IPS-20b (cell line): Measurements from ENCODE around the gene ARMC12.
A peak's percentile ranks its signal among the peaks of the same experiment; 100 is the strongest.

Experiments used
- H3K27ac ChIP-seq: one replicate; pipeline ENCODE4 v1.5.1; 2013; ENCODE audit warnings: low read length
- H3K27me3 ChIP-seq: 2 replicates; pipeline ENCODE4 v1.6.1; 2013; ENCODE audit warnings: mild to moderate bottlenecking, low read length, inconsistent platforms; ENCODE audit not compliant: insufficient read depth
- H3K36me3 ChIP-seq: 2 replicates; pipeline ENCODE4 v1.6.1; 2013; ENCODE audit warnings: low read depth, mild to moderate bottlenecking, inconsistent platforms, low read length, moderate library complexity; ENCODE audit not compliant: insufficient read depth
- H3K4me1 ChIP-seq: 2 replicates; pipeline ENCODE4 v1.6.1; 2013; ENCODE audit warnings: mild to moderate bottlenecking, control low read depth, inconsistent platforms, low read length, moderate library complexity; ENCODE audit not compliant: insufficient read depth
- H3K4me3 ChIP-seq: 2 replicates; pipeline ENCODE4 v1.5.1; 2013; ENCODE audit warnings: mild to moderate bottlenecking, low read length, inconsistent platforms
- H3K9ac ChIP-seq: 2 replicates; pipeline ENCODE4 v1.6.1; 2013; ENCODE audit warnings: low read depth, mild to moderate bottlenecking, inconsistent platforms, low read length, moderate library complexity
- H3K9me3 ChIP-seq: 2 replicates; pipeline ENCODE4 v1.6.1; 2013; ENCODE audit warnings: mild to moderate bottlenecking, low read depth, low read length, inconsistent platforms; ENCODE audit not compliant: insufficient read depth

ARMC12 gene

DNA sequence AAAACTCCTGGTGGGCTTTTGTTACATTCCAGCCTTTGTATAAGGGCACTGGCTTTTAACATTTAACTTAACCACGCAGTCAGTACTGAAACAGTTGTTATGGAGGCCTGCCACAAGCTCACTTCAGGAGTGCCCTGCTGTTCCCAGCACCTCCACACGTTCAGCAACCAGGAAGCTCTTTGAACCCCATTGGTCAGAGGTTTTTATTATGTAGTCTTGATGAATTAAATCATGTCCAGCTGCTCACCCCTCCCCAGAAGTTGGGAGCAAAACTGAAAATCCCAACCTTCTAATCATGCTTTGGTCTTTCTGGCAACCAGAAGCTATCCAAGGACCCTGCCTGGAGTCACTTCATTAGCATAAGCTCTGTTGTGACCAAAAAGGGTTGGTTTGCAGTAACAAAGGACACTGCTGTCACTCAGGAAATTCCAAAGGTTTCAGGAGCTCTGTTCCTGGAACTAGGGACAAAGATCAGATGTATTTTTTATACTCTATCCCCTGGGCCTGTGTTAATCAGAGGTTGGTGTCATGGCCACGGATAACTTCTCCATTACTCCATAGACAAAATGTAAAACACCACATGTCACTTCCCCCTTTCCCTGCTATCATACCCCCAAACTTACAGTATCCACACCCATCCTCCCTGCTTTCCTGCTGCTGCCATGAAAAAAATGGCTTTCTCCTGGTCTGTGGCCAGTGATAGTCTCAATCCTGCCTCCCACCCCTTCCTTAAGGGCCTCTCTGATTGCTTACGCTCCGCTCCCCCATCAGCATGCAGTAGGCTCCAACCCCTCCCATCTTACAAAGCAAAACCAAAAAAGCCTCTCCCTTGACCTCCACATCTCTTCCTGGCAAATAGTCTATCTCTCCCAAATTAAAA lies 3.1 kb downstream of the ARMC12 start:
- Histone ChIP-seq H3K4me3 (peak overlapping the region; percentile 32; the same call in 1 of the 2 replicates), H3K9ac (peak overlapping the region; percentile 72), H3K36me3 (no peaks in the 10 kb centered on the region), H3K4me1 (peaks cover 38% of the 10 kb centered on the region), H3K27me3 (no peaks in the 10 kb centered on the region), H3K27ac (peak overlapping the region; percentile 89), H3K9me3 (no peaks in the 10 kb centered on the region)

DNA sequence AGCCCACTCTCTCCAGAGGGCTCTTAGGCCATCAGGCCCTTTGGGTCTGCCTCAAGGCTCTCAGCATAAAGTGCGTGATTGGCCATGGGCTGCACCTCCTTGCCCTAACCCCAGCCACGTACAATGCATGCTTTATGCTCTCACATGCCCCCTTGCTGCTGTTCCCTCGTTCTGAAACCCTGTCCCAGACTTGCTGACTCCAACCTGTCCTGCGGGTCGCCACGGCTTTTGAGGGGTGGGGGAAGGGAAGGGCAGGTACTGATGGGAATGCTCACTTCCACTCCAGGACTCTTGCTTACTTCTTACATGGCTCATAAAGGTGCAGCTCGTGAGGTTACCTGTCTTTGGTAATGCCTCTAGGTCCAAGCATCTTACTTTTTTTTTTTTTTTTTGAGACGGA lies 6.0 kb downstream of the ARMC12 start:
- Histone ChIP-seq H3K4me1 (peaks cover 26% of the 10 kb centered on the region), H3K27me3 (no peaks in the 10 kb centered on the region), H3K36me3 (no peaks in the 10 kb centered on the region), H3K4me3 (no peak overlapping the region), H3K27ac (no peak overlapping the region), H3K9ac (peak overlapping the region; percentile 1; the same call in 1 of the 2 replicates), H3K9me3 (no peaks in the 10 kb centered on the region)

DNA sequence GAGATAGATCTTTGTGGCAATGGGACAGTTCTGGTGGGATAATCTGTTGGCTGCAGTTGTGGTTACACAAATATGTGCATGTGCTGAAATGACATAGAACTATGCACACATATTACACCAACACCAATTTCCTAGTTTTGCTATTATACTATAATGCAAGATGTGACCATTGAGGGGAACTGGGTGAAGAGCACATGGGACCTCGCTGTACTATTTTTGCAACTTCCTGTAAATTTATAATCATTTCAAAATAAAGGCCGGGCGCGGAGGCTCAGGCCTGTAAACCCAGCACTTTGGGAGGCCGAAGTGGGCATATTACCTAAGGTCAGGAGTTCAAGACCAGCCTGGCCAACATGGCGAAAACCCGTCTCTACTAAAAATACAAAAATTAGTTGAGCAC lies 8.7 kb downstream of the ARMC12 start:
- Histone ChIP-seq H3K27ac (no peak overlapping the region), H3K4me1 (peaks cover 7% of the 10 kb centered on the region), H3K27me3 (no peaks in the 10 kb centered on the region), H3K36me3 (no peaks in the 10 kb centered on the region), H3K4me3 (no peak overlapping the region), H3K9ac (no peak overlapping the region), H3K9me3 (no peaks in the 10 kb centered on the region)

DNA sequence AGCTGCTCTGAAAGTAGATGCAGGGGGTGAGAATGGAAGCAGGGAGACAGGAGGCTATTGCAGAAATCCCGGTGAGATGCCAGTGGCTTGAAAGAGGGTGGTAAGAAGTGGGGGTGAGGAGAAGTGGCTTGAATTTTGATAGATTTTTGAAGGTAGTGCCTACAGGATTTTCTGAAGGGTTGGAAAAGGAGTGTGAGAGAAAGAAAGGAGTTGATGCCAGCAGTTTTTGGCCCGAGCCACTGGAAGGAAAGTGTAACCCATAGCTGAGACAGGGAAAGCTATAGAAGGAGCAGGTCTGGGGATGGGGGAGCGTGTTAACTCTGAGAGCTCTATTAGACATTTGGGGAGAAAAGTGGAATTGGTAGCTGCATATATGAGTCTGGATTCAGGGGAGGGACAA lies 9.7 kb downstream of the ARMC12 start:
- H3K4me1 ChIP-seq = no peaks in the 10 kb centered on the region; the same call in 1 of the 2 replicates
- H3K27me3 ChIP-seq = no peaks in the 10 kb centered on the region
- no peaks in the 10 kb centered on the region for H3K36me3 ChIP-seq
- no peak overlapping the region for H3K4me3 ChIP-seq
- no peaks in the 10 kb centered on the region for H3K9me3 ChIP-seq
- no peak overlapping the region for H3K9ac ChIP-seq
- H3K27ac ChIP-seq = no peak overlapping the region

DNA sequence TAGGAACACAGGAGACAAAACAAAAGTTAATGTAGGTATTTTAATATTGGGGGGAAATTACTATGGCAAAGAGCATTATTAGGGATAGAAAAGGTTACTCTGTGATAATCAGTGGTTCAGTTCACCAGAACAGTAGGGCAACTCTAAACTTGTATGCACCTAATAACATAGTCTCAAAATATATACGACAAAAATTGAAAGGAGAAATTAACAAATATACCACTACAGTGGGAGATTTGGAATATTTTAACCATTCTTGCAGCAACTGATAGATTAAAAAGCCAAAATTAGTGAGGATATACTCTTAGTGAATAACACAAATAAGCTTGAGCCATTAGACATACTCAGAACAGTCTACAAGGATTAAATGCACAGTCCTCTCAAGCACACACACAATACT lies 11.0 kb downstream of the ARMC12 start:
- Histone ChIP-seq H3K9ac (no peak overlapping the region), H3K36me3 (no peaks in the 10 kb centered on the region), H3K27ac (no peak overlapping the region), H3K9me3 (no peaks in the 10 kb centered on the region), H3K27me3 (no peaks in the 10 kb centered on the region), H3K4me3 (no peak overlapping the region), H3K4me1 (no peaks in the 10 kb centered on the region; the same call in 1 of the 2 replicates)

DNA sequence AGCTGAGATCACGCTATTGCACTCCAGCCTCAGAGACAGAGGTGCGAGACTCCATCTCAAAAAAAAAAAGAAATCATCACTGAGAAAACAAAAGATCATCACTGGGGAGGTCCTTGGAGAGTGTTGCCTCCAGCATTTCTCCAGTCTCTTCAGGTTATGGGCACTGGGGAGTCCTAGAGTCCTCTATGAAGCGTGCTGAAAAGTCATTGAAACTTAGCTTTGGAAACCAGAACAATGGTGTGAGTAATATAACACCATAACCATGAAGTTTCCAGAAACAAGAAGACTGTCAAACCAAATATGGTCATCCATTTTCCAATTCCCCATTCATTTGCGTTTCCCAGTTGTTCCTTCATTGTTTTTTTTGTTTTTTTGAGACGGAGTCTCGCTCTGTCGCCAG lies 13.7 kb downstream of the ARMC12 start:
- no peak overlapping the region for H3K27ac ChIP-seq
- no peaks in the 10 kb centered on the region for H3K27me3 ChIP-seq
- no peak overlapping the region for H3K9ac ChIP-seq
- H3K9me3 ChIP-seq = no peaks in the 10 kb centered on the region
- no peaks in the 10 kb centered on the region for H3K36me3 ChIP-seq
- H3K4me3 ChIP-seq = no peak overlapping the region
- H3K4me1 ChIP-seq = peaks cover 13% of the 10 kb centered on the region

DNA sequence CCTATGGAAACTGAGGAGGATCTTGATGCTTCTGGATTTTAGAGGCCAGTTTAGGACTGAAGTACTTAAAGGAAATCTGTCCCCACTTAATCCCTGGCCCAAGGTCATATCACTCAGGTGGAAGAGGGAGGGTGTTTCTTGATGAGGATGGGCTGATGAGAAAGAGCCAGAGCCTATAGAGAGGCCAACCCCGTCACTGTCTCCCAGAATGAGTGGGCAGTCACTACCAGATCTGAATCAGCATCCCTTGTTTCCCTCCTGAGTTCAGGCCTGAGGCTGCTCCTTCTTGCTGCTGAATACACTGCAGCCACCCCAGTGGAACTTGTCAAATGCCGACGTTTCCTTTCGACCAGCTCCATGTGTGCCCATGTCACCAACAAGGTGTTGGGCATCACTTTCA lies 14.8 kb downstream of the ARMC12 start:
- Histone ChIP-seq H3K27ac (no peak overlapping the region), H3K9ac (no peak overlapping the region), H3K36me3 (no peaks in the 10 kb centered on the region), H3K4me3 (no peak overlapping the region), H3K4me1 (peaks cover 16% of the 10 kb centered on the region), H3K27me3 (no peaks in the 10 kb centered on the region), H3K9me3 (no peaks in the 10 kb centered on the region)

DNA sequence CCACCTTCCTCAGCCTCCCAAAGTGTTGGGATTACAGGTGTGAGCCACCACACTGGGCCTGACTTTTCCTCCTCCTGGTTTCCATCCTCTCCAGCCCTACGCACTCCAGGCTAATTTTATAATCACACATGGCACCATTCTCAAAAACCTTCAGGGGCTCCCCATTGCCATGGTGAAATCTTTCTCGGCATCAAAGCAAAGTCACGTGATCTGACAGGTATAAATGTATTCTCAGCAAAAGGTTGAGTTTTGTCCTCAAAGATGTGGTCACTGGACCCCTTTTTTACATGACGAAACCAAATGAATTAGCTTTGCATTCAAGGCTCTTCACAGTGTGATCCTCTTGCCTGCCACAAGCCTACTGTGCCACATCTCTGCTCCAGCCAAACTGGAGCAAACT lies 15.5 kb downstream of the ARMC12 start:
- H3K9me3 ChIP-seq = no peaks in the 10 kb centered on the region
- H3K27ac ChIP-seq = no peak overlapping the region
- peaks cover 16% of the 10 kb centered on the region for H3K4me1 ChIP-seq
- no peak overlapping the region for H3K9ac ChIP-seq
- no peaks in the 10 kb centered on the region for H3K36me3 ChIP-seq
- no peak overlapping the region for H3K4me3 ChIP-seq
- no peaks in the 10 kb centered on the region for H3K27me3 ChIP-seq

DNA sequence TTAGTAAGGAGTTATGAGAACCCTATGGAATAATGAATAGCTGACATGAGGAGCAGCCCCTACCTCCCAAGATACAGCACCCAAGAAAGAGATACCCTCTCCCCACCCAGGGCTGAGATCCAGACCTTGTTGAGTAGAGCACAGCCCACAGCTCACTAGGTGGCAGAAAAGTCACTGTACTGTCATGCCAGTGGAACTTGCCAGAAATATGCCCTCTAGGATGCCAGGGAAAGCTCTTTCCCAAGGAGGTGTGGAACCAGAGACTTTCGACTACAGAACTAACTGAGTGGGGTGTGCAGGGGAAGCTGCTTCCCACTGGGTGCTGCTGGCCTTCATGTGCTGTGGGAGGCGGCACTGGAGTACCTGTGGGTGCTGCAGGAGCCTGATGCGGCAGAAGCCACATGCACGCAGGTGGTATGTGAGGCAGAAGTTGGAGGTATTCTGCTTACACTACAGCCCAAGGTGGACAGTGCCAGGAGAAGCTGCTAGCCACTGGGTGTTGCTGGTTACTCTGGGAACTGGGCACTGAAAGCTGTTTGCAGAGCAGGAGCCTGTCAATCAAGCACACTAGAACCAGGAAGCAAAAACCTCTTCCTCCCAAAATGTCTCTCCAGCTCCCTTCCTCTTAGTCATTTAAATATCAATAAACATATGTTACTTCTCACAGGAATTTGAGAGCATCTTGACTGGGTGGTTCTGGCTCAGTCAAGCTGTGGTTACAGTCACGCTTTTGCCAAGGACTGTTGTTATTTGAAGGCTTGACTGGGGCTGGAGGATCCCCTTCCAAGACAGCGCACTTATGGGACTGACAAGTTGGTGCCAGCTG lies 17.8 kb downstream of the ARMC12 start:
- no peak overlapping the region for H3K27ac ChIP-seq
- no peaks in the 10 kb centered on the region for H3K36me3 ChIP-seq
- no peaks in the 10 kb centered on the region for H3K9me3 ChIP-seq
- no peak overlapping the region for H3K4me3 ChIP-seq
- H3K4me1 ChIP-seq = peaks cover 20% of the 10 kb centered on the region
- H3K9ac ChIP-seq = no peak overlapping the region
- H3K27me3 ChIP-seq = no peaks in the 10 kb centered on the region

DNA sequence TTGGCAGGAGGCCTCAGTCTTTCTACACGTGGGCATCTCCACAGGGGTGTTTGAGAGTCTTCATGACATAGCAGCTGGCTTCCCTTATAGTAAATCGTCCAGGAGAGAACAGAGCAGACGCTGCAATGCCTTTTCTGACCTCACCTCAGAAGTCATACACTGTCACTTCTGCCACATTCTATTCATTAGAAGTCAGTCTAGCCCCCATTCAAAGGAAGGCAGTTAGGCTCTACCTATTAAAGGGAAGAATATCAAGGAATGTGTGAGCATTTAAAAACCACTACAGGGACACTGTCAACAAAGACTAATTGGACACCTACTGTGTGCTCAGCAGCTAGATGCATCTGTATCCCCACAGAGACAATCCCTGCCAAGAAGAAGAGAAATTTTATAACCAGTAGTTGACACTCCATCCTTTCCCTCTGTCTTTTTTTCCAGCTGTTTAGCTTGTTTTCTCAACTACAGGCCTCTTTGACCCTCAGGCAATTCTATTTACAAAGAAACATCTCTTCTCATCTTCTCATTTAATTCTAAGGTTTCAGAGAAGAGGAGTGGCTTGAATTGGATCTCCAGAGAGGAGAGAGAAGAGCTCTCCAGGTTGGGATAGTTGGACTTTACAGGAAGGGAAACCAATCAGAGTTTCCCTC lies 18.6 kb downstream of the ARMC12 start:
- Histone ChIP-seq H3K9ac (no peak overlapping the region), H3K4me3 (no peak overlapping the region), H3K9me3 (no peaks in the 10 kb centered on the region), H3K36me3 (no peaks in the 10 kb centered on the region), H3K27ac (no peak overlapping the region), H3K4me1 (peaks cover 21% of the 10 kb centered on the region), H3K27me3 (no peaks in the 10 kb centered on the region)

DNA sequence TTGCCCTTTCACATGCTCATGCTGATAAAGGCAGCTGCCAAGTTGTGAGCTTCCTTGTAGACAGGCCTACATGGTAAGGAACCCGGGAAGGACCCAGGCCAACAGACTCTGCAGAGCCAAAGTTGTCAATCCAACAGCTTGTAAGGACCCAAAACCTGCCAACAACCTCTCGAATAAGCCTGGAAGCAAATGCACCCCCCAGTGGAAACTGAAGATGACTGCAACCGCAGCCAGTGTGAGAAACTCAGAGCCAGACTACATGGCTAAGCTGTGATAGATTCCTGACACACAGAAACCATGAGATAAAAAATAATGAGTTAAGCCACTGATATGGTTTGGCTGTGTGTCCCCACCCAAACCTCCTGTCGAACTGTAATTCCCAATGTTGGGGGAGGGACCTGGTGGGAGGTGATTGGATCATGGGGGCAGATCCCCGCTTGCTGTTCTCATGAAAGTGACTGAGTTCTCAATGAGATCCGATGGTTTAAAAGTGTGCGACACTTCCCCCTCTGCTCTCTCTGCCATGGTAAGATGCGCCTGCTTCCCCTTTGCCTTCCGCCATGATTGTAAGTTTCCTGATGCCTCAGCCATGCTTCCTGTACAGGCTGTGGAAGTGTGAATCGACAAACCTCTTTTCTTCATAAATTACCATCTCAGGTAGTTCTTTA lies 20.8 kb downstream of the ARMC12 start:
- no peak overlapping the region for H3K27ac ChIP-seq
- peaks cover 23% of the 10 kb centered on the region for H3K4me1 ChIP-seq
- H3K9me3 ChIP-seq = no peaks in the 10 kb centered on the region
- H3K27me3 ChIP-seq = no peaks in the 10 kb centered on the region
- peak overlapping the region; percentile 45; the same call in 1 of the 2 replicates for H3K9ac ChIP-seq
- H3K4me3 ChIP-seq = no peak overlapping the region
- no peaks in the 10 kb centered on the region for H3K36me3 ChIP-seq
